HG03095 (cell line): Measurements from ENCODE around the gene TMEM248.
"Not testable (repeated sequence)": the region's sequence is repeated elsewhere in the genome, so short reads cannot be mapped to it uniquely, and the experiment has no call there.

ENCODE experiments used
- ATAC-seq: cut with Tn5 transposase; IDR thresholded peaks from one replicate; pipeline ENCODE4 v1.9.1; 2021; ENCODE audit warnings: moderate library complexity; ENCODE audit not compliant: unreplicated experiment

TMEM248 gene

GRCh38 chr7:66907731-66908130 is 13.3 kb upstream of the TMEM248 start:
- no peak for ATAC-seq

GRCh38 chr7:66908598-66908997 is 12.4 kb upstream of the TMEM248 start:
- ATAC-seq: not testable (repeated sequence)

GRCh38 chr7:66910789-66911188 is 10.2 kb upstream of the TMEM248 start:
- ATAC-seq: no peak

GRCh38 chr7:66911191-66911590 is 9.8 kb upstream of the TMEM248 start:
- ATAC-seq: not testable (repeated sequence)

GRCh38 chr7:66912195-66912594 is 8.8 kb upstream of the TMEM248 start:
- ATAC-seq: no peak

GRCh38 chr7:66913118-66914037 is 7.6 kb upstream of the TMEM248 start:
- ATAC-seq: no peak

- not testable (repeated sequence) for ATAC-seq
Observed at GRCh38 chr7:66917904-66918303, 3.1 kb upstream of the TMEM248 start.

GRCh38 chr7:66919304-66919703 is 1.7 kb upstream of the TMEM248 start:
- no peak for ATAC-seq

- ATAC-seq: no peak
Observed at GRCh38 chr7:66919704-66920103, 1.3 kb upstream of the TMEM248 start.

GRCh38 chr7:66920256-66920655 is 769 bp upstream of the TMEM248 start:
- ATAC-seq: no peak

- ATAC-seq: peak; percentile 11
Observed at GRCh38 chr7:66921396-66921917, 432 bp downstream of the TMEM248 start.

GRCh38 chr7:66921918-66922486 is 977 bp downstream of the TMEM248 start:
- ATAC-seq: peak; percentile 29

- ATAC-seq: no peak
Observed at GRCh38 chr7:66925255-66925654, 4.2 kb downstream of the TMEM248 start.

- ATAC-seq: no peak
Observed at GRCh38 chr7:66927348-66927948, 6.4 kb downstream of the TMEM248 start.

- no peak for ATAC-seq
Observed at GRCh38 chr7:66928388-66928787, 7.4 kb downstream of the TMEM248 start.

- ATAC-seq: no peak
Observed at GRCh38 chr7:66929165-66929564, 8.1 kb downstream of the TMEM248 start.

- no peak for ATAC-seq
Observed at GRCh38 chr7:66929935-66930334, 8.9 kb downstream of the TMEM248 start.

- ATAC-seq: no peak
Observed at GRCh38 chr7:66930341-66930740, 9.3 kb downstream of the TMEM248 start.

- no peak for ATAC-seq
Observed at GRCh38 chr7:66933469-66933868, 12.4 kb downstream of the TMEM248 start.

- no peak for ATAC-seq
Observed at GRCh38 chr7:66937940-66938339, 16.9 kb downstream of the TMEM248 start.

GRCh38 chr7:66939325-66939724 is 18.3 kb downstream of the TMEM248 start:
- ATAC-seq: no peak

- no peak for ATAC-seq
Observed at GRCh38 chr7:66946545-66946944, 25.5 kb downstream of the TMEM248 start.
